HepG2 (cell line): ENCODE results near the gene PCDHGC5. TPM values are rescaled to one million over a fixed set of nuclear protein-coding genes. Genes with fewer than 3 reads are reported as not detected.

Experiments used
- ATF1 ChIP-seq: IDR thresholded peaks from 2 replicates; pipeline ENCODE4 v1.6.1; 2016; ENCODE audit warnings: mild to moderate bottlenecking, control low read depth
- DMTF1 ChIP-seq: sonication (generic); formaldehyde crosslinking; IDR thresholded peaks from 2 replicates; pipeline ENCODE4 v1.4.0; 2020; ENCODE audit warnings: mild to moderate bottlenecking, missing genetic modification reagents
- HES4 ChIP-seq: sonication (generic); formaldehyde crosslinking; IDR thresholded peaks from 2 replicates; pipeline ENCODE4 v1.9.0; 2021; ENCODE audit warnings: mild to moderate bottlenecking, missing genetic modification reagents, borderline replicate concordance
- POLR2A ChIP-seq, 2 experiments: IDR thresholded peaks; 2 replicates each; pipeline ENCODE4 v1.6.1; 2011; ENCODE audit warnings: low read depth in 2 of 2, low read length in 2 of 2, mild to moderate bottlenecking in 1 of 2, moderate library complexity in 1 of 2; ENCODE audit not compliant: insufficient read depth in 1 of 2
- RAD21 ChIP-seq: fragments of 450-650 bp; formaldehyde crosslinking; IDR thresholded peaks from 2 replicates; pipeline ENCODE4 v1.5.0; 2020; ENCODE audit warnings: mild to moderate bottlenecking
- RFXAP ChIP-seq: sonication (generic); formaldehyde crosslinking; IDR thresholded peaks from 2 replicates; pipeline ENCODE4 v1.4.0; 2020; ENCODE audit warnings: missing genetic modification reagents, borderline replicate concordance
- SETDB1 ChIP-seq: sonication (generic); formaldehyde crosslinking; IDR thresholded peaks from 2 replicates; pipeline ENCODE4 v1.5.1; 2020; ENCODE audit warnings: missing genetic modification reagents, mild to moderate bottlenecking, borderline replicate concordance
- SMAD3 ChIP-seq: sonication (generic); formaldehyde crosslinking; IDR thresholded peaks from 2 replicates; pipeline ENCODE4 v1.4.0; 2020; ENCODE audit warnings: missing genetic modification reagents
- TEAD3 ChIP-seq: optimal IDR thresholded peaks from 2 replicates; pipeline ENCODE3; 2016; ENCODE audit warnings: borderline replicate concordance
- THAP11 ChIP-seq: IDR thresholded peaks from 2 replicates; pipeline ENCODE4 v1.6.1; 2016; ENCODE audit warnings: missing biosample characterization, missing genetic modification reagents
- THAP9 ChIP-seq: sonication (generic); formaldehyde crosslinking; IDR thresholded peaks from 2 replicates; pipeline ENCODE4; 2020; ENCODE audit warnings: missing genetic modification reagents, mild to moderate bottlenecking, borderline replicate concordance
- ZBTB49 ChIP-seq: sonication (generic); formaldehyde crosslinking; IDR thresholded peaks from 2 replicates; pipeline ENCODE4 v1.4.0; 2020; ENCODE audit warnings: missing genetic modification reagents, borderline replicate concordance
- ZMAT5 ChIP-seq: sonication (generic); formaldehyde crosslinking; IDR thresholded peaks from 2 replicates; pipeline ENCODE4 v1.5.0; 2020; ENCODE audit warnings: mild to moderate bottlenecking, low read depth, missing genetic modification reagents, borderline replicate concordance
- ZNF484 ChIP-seq: sonication (generic); formaldehyde crosslinking; IDR thresholded peaks from 2 replicates; pipeline ENCODE4 v1.5.1; 2020; ENCODE audit warnings: mild to moderate bottlenecking, low read depth, missing genetic modification reagents, borderline replicate concordance
- ZNF512B ChIP-seq: sonication (generic); formaldehyde crosslinking; IDR thresholded peaks from 2 replicates; pipeline ENCODE4 v1.5.1; 2020; ENCODE audit warnings: missing genetic modification reagents, mild to moderate bottlenecking, borderline replicate concordance
- polyA plus RNA-seq, 8 experiments: library from polyadenylated mRNA; depleted of rRNA in 3 of 8; stranded (reverse) in 7 of 8; unstranded in 1 of 8; fragments of >200 nt; fragmentation: Illumina TruSeq in 4 of 8; extraction: Trizol in 4 of 8; gene quantifications; 2 replicates each; pipeline versions ENCODE4 v1.2.1 to v1.2.3, GENCODE V29; 2011 to 2016; ENCODE audit warnings: low read depth in 4 of 8, missing spikeins in 1 of 8, mixed read lengths in 1 of 8; ENCODE audit not compliant: insufficient read depth in 1 of 8
- total RNA-seq, 5 experiments: library from RNA; depleted of rRNA; stranded (reverse); fragments of >200 nt; fragmentation: Illumina TruSeq; extraction: Trizol; gene quantifications; 2 replicates each; pipeline ENCODE4 v1.2.3, GENCODE V29; 2016; ENCODE audit warnings: low read depth in 1 of 5

Gene PCDHGC5
- total and polyA plus RNA-seq, 2 of the 13 experiments (the other 11 are each of a cell fraction or from before 2014, with no cell fraction given), result 0.03 TPM; not detected in 1

- TF ChIP-seq ZNF512B (CRISPR knock-in tag) (no peak), SETDB1 (CRISPR knock-in tag) (no peak), ZNF484 (CRISPR knock-in tag) (no peak), DMTF1 (CRISPR knock-in tag) (no peak), RFXAP (CRISPR knock-in tag) (peak; percentile 68; the same call in 1 of the 2 replicates), THAP11 (CRISPR knock-in tag) (peak; percentile 65), POLR2A (IDR thresholded peaks at IDR 0.05; ENCODE audit: insufficient read depth in 1 of 2, low read depth in 2 of 2, low read length in 2 of 2) (no peak), HES4 (CRISPR knock-in tag) (no peak), SMAD3 (peak; percentile 85; the same call in 1 of the 2 replicates), RAD21 (peak; percentile 90), ZBTB49 (CRISPR knock-in tag) (no peak), THAP9 (CRISPR knock-in tag) (no peak), TEAD3 (CRISPR knock-in tag) (peak; percentile 98), ATF1 (CRISPR knock-in tag) (no peak), ZMAT5 (CRISPR knock-in tag) (no peak)
These were observed 36.0 kb downstream of the PCDHGC5 start (continued) for GRCh38 chr5:141524604-141525597.
